C4-2B (cell line): Measurements from ENCODE around the gene EPB41.

Experiments used
- H3K27ac ChIP-seq: fragments of 450-650 bp; 2 replicates; pipeline ENCODE4 v1.5.1; 2017
- ZFX ChIP-seq: fragments of 450-650 bp; IDR thresholded peaks from 2 replicates; pipeline ENCODE4 v1.6.1; 2017
- TF ChIP-seq, protein P1 (sequence below): fragments of 450-650 bp; conservative IDR thresholded peaks from 2 replicates; pipeline ENCODE4 v1.5.1; 2017; ENCODE audit warnings: mild to moderate bottlenecking

The EPB41 gene

DNA sequence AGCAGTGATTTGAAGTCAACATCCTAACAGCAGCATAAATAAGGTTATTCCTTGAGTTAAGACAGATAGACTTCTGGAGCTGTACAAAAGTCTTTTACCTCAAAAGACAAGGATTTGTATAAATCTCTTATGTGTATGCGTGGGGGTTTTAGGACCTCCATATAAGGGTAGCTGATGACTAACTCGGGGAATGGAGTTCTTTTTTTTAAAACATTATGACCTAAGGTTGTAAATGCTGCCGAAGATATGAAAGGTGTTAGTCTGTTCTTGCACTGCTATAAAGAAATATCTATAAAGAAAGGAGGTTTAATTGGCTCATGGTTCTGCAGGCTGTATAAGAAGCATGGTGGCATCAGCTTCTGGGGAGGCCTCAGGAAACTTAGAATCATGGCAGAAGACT is 90.4 kb downstream of the EPB41 start:
- H3K27ac ChIP-seq = no peak overlapping the region
- TF ChIP-seq, protein P1, sequence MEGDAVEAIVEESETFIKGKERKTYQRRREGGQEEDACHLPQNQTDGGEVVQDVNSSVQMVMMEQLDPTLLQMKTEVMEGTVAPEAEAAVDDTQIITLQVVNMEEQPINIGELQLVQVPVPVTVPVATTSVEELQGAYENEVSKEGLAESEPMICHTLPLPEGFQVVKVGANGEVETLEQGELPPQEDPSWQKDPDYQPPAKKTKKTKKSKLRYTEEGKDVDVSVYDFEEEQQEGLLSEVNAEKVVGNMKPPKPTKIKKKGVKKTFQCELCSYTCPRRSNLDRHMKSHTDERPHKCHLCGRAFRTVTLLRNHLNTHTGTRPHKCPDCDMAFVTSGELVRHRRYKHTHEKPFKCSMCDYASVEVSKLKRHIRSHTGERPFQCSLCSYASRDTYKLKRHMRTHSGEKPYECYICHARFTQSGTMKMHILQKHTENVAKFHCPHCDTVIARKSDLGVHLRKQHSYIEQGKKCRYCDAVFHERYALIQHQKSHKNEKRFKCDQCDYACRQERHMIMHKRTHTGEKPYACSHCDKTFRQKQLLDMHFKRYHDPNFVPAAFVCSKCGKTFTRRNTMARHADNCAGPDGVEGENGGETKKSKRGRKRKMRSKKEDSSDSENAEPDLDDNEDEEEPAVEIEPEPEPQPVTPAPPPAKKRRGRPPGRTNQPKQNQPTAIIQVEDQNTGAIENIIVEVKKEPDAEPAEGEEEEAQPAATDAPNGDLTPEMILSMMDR = no peak
- no peak for TF ChIP-seq ZFX

- no peak overlapping the region for H3K27ac ChIP-seq
- TF ChIP-seq ZFX = no peak
- TF ChIP-seq, protein P1 = no peak
Observed at GRCh38 chr1:29011775-29012174, 97.4 kb downstream of the EPB41 start.

DNA sequence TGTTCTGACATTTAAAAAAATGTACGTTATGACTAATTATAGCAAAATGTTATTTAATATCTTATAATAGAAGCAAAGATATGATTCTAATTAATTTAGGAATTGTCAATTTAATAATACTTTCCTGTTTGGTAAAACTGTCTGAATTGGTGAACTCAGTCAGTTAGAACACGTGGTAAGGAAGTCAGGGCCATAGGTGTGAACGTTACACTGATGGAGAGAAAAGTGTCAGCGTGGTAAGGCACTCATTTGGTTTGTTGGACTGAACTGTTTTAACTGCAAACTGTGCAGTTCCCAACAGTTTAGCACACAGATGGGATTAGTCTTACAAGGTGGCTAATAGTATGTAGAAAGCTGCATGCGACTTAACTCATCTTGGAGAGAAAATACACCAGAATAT is 102.9 kb downstream of the EPB41 start:
- H3K27ac ChIP-seq = no peak overlapping the region
- TF ChIP-seq, protein P1 = no peak
- no peak for TF ChIP-seq ZFX

GRCh38 chr1:29017975-29018712 is 103.8 kb downstream of the EPB41 start:
- H3K27ac ChIP-seq = no peak overlapping the region
- TF ChIP-seq, protein P1 = no peak
- no peak for TF ChIP-seq ZFX

- no peak for TF ChIP-seq ZFX
- TF ChIP-seq, protein P1 = no peak
- H3K27ac ChIP-seq = no peak overlapping the region
Observed at GRCh38 chr1:29022620-29023019, 108.3 kb downstream of the EPB41 start.

DNA sequence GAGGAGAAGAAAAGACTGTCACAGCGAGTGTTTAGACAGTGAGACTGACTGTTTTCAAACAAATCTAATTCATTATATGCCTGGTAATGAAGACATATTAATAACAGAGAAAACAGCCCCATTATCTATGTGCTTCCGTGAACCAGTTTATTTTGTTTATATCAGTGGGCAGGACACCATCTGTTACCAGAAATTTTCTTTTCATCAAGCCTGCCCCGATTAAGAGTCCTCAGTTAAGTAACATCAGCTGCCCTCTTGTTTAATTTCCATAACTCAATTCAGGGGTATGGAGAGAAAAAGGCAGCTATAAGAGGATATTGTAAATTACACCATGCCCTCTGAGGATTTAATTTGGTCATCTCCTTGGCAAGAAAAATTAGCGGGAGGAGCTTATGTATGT is 115.3 kb downstream of the EPB41 start:
- H3K27ac ChIP-seq = no peak overlapping the region
- TF ChIP-seq, protein P1 = no peak
- no peak for TF ChIP-seq ZFX

GRCh38 chr1:29032841-29033240 is 118.5 kb downstream of the EPB41 start:
- H3K27ac ChIP-seq = no peak overlapping the region
- TF ChIP-seq, protein P1 = no peak
- no peak for TF ChIP-seq ZFX
